ENCODE data around the gene ARID1A. TPM values are rescaled to one million over a fixed set of nuclear protein-coding genes. Genes with fewer than 3 reads are reported as not detected.
A peak's percentile ranks its signal among the peaks of the same experiment; 100 is the strongest.

ARID1A gene
- total and polyA plus RNA-seq, 7 donors, result 7.2 to 47.1 (median 22.7) TPM

- no peaks in the 10 kb centered on the region for H3K27me3 ChIP-seq
- peaks cover 0 to 67% (median 25%) of the 10 kb centered on the region in 4 donors for H3K4me1 ChIP-seq
- peaks cover 0 to 42% (median 4%) of the 10 kb centered on the region in 4 donors for H3K36me3 ChIP-seq
- DNase-seq, result no peak
- H3K4me3 ChIP-seq, result no peak overlapping the region
- no peak for TF ChIP-seq POLR2AphosphoS5 (IDR thresholded peaks at IDR 0.05)
- TF ChIP-seq POLR2A (IDR thresholded peaks at IDR 0.05), result no peak
- no peak for TF ChIP-seq CTCF (IDR thresholded peaks at IDR 0.05)
- no peak for TF ChIP-seq EP300 (IDR thresholded peaks at IDR 0.05)
- intact Hi-C loops (cut with DNase I), result no loop called here
- WGBS, 2 donors, result 90 to 94% methylated on average over 5 of the region's 5 CpGs
- H3K27ac ChIP-seq, result no peak overlapping the region
- no peaks in the 10 kb centered on the region for H3K9me3 ChIP-seq
Observed at GRCh38 chr1:26749458-26749857, 53.6 kb downstream of the ARID1A start.

GRCh38 chr1:26750428-26750827 lies 54.6 kb downstream of the ARID1A start:
- TF ChIP-seq POLR2A (IDR thresholded peaks at IDR 0.05) (no peak), EP300 (IDR thresholded peaks at IDR 0.05) (no peak), POLR2AphosphoS5 (IDR thresholded peaks at IDR 0.05) (no peak), CTCF (IDR thresholded peaks at IDR 0.05) (no peak)
- no peak overlapping the region for H3K4me3 ChIP-seq
- no peak overlapping the region for H3K27ac ChIP-seq
- DNase-seq, result no peak
- H3K9me3 ChIP-seq, result no peaks in the 10 kb centered on the region
- peaks cover 0 to 60% (median 23%) of the 10 kb centered on the region in 4 donors for H3K4me1 ChIP-seq
- H3K36me3 ChIP-seq, result peaks cover 0 to 34% (median 4%) of the 10 kb centered on the region in 4 donors
- WGBS, 2 donors, result 81 to 83% methylated on average over 1 of the region's 1 CpG
- intact Hi-C loops (cut with DNase I), result no loop called here
- no peaks in the 10 kb centered on the region for H3K27me3 ChIP-seq

GRCh38 chr1:26752519-26752918 lies 56.7 kb downstream of the ARID1A start:
- Histone ChIP-seq H3K4me1 (peaks cover 0 to 56% (median 23%) of the 10 kb centered on the region in 4 donors), H3K27me3 (no peaks in the 10 kb centered on the region), H3K36me3 (peaks cover 0 to 23% (median 2%) of the 10 kb centered on the region in 4 donors), H3K4me3 (no peak overlapping the region), H3K9me3 (no peaks in the 10 kb centered on the region), H3K27ac (peak overlapping the region in 3 of 4 donors; percentile 6 to 49 (median 26))
- WGBS, 2 donors, result 96% methylated on average over 4 of the region's 4 CpGs
- TF ChIP-seq EP300 (IDR thresholded peaks at IDR 0.05) (no peak), POLR2AphosphoS5 (IDR thresholded peaks at IDR 0.05) (no peak), CTCF (IDR thresholded peaks at IDR 0.05) (no peak), POLR2A (IDR thresholded peaks at IDR 0.05) (no peak)
- intact Hi-C loops (cut with DNase I), result no loop called here
- no peak for DNase-seq

GRCh38 chr1:26754086-26754874 lies 58.5 kb downstream of the ARID1A start:
- TF ChIP-seq EP300 (IDR thresholded peaks at IDR 0.05) (no peak), POLR2AphosphoS5 (IDR thresholded peaks at IDR 0.05) (no peak), CTCF (IDR thresholded peaks at IDR 0.05) (no peak), POLR2A (IDR thresholded peaks at IDR 0.05) (no peak)
- 76 to 87% methylated on average over 5 of the region's 5 CpGs for WGBS, 2 donors
- no peaks in the 10 kb centered on the region for H3K9me3 ChIP-seq
- intact Hi-C loops (cut with DNase I), result no loop called here
- H3K27ac ChIP-seq, result peak overlapping the region in 2 of 4 donors; percentile 26 to 49
- H3K27me3 ChIP-seq, result no peaks in the 10 kb centered on the region
- no peak for DNase-seq
- H3K4me1 ChIP-seq, result peaks cover 0 to 38% (median 15%) of the 10 kb centered on the region in 4 donors
- no peak overlapping the region for H3K4me3 ChIP-seq
- H3K36me3 ChIP-seq, result peaks cover 0 to 30% (median 4%) of the 10 kb centered on the region in 4 donors

Data from sigmoid colon (tissue), 7 donors.